Measurements from ENCODE around the gene ABR.

ABR gene

GRCh38 chr17:1029922-1030644, 149.7 kb downstream of the ABR start:
- Mint-ChIP-seq H3K27ac (no peak overlapping the region), H3K4me1 (peaks cover 30% of the 10 kb centered on the region), H3K4me3 (no peak overlapping the region), H3K9me3 (no peaks in the 10 kb centered on the region), H3K27me3 (no peaks in the 10 kb centered on the region), H3K36me3 (peaks cover 11% of the 10 kb centered on the region)
- no peak for ATAC-seq

- H3K27ac Mint-ChIP-seq, result no peak overlapping the region
- H3K9me3 Mint-ChIP-seq, result no peaks in the 10 kb centered on the region
Measured at GRCh38 chr17:1029196-1029921, 150.4 kb downstream of the ABR start.

GRCh38 chr17:1027044-1027443, 152.7 kb downstream of the ABR start:
- no peak overlapping the region for H3K27ac Mint-ChIP-seq
- no peak for ATAC-seq
- H3K36me3 Mint-ChIP-seq, result peaks cover 11% of the 10 kb centered on the region
- H3K4me3 Mint-ChIP-seq, result no peak overlapping the region
- no peaks in the 10 kb centered on the region for H3K9me3 Mint-ChIP-seq
- no peaks in the 10 kb centered on the region for H3K27me3 Mint-ChIP-seq
- H3K4me1 Mint-ChIP-seq, result peaks cover under 1% of the 10 kb centered on the region

More at GRCh38 chr17:1029196-1029921, 150.4 kb downstream of the ABR start:
- no peak for ATAC-seq
- H3K4me1 Mint-ChIP-seq, result peaks cover 24% of the 10 kb centered on the region
- no peak overlapping the region for H3K4me3 Mint-ChIP-seq
- no peaks in the 10 kb centered on the region for H3K27me3 Mint-ChIP-seq
- H3K36me3 Mint-ChIP-seq, result peaks cover 11% of the 10 kb centered on the region

GRCh38 chr17:1026599-1026975, 153.2 kb downstream of the ABR start:
- no peak for ATAC-seq
- Mint-ChIP-seq H3K27ac (no peak overlapping the region), H3K9me3 (no peaks in the 10 kb centered on the region), H3K4me3 (no peak overlapping the region), H3K36me3 (peaks cover 11% of the 10 kb centered on the region), H3K4me1 (no peaks in the 10 kb centered on the region), H3K27me3 (no peaks in the 10 kb centered on the region)

- Mint-ChIP-seq H3K4me1 (no peaks in the 10 kb centered on the region), H3K27ac (no peak overlapping the region), H3K27me3 (no peaks in the 10 kb centered on the region), H3K36me3 (peaks cover 11% of the 10 kb centered on the region), H3K4me3 (no peak overlapping the region), H3K9me3 (no peaks in the 10 kb centered on the region)
- no peak for ATAC-seq
Measured at GRCh38 chr17:1025733-1026598, 153.8 kb downstream of the ABR start.

- peaks cover 17% of the 10 kb centered on the region for H3K36me3 Mint-ChIP-seq
- ATAC-seq, result no peak
- no peaks in the 10 kb centered on the region for H3K4me1 Mint-ChIP-seq
Measured at GRCh38 chr17:1024076-1024475, 155.7 kb downstream of the ABR start.

GRCh38 chr17:1022278-1023024, 157.3 kb downstream of the ABR start:
- ATAC-seq, result no peak
- H3K27me3 Mint-ChIP-seq, result no peaks in the 10 kb centered on the region
- peaks cover 17% of the 10 kb centered on the region for H3K36me3 Mint-ChIP-seq
- no peaks in the 10 kb centered on the region for H3K4me1 Mint-ChIP-seq
- no peaks in the 10 kb centered on the region for H3K9me3 Mint-ChIP-seq
- no peak overlapping the region for H3K27ac Mint-ChIP-seq
- no peak overlapping the region for H3K4me3 Mint-ChIP-seq

More at GRCh38 chr17:1024076-1024475, 155.7 kb downstream of the ABR start:
- Mint-ChIP-seq H3K27ac (no peak overlapping the region), H3K27me3 (no peaks in the 10 kb centered on the region), H3K9me3 (no peaks in the 10 kb centered on the region), H3K4me3 (no peak overlapping the region)

GRCh38 chr17:1021147-1021546, 158.6 kb downstream of the ABR start:
- no peak for ATAC-seq

GRCh38 chr17:1019451-1019850, 160.3 kb downstream of the ABR start:
- Mint-ChIP-seq H3K4me3 (no peak overlapping the region), H3K36me3 (peaks cover 6% of the 10 kb centered on the region), H3K27me3 (no peaks in the 10 kb centered on the region), H3K9me3 (no peaks in the 10 kb centered on the region), H3K4me1 (no peaks in the 10 kb centered on the region), H3K27ac (no peak overlapping the region)
- ATAC-seq, result no peak

More at GRCh38 chr17:1021147-1021546, 158.6 kb downstream of the ABR start:
- peaks cover 15% of the 10 kb centered on the region for H3K36me3 Mint-ChIP-seq
- no peak overlapping the region for H3K4me3 Mint-ChIP-seq
- no peaks in the 10 kb centered on the region for H3K9me3 Mint-ChIP-seq
- no peaks in the 10 kb centered on the region for H3K4me1 Mint-ChIP-seq
- H3K27me3 Mint-ChIP-seq, result no peaks in the 10 kb centered on the region
- H3K27ac Mint-ChIP-seq, result no peak overlapping the region

GRCh38 chr17:1018547-1018946, 161.2 kb downstream of the ABR start:
- Mint-ChIP-seq H3K9me3 (no peaks in the 10 kb centered on the region), H3K4me3 (no peak overlapping the region), H3K27ac (no peak overlapping the region), H3K27me3 (no peaks in the 10 kb centered on the region), H3K4me1 (no peaks in the 10 kb centered on the region), H3K36me3 (peaks cover 6% of the 10 kb centered on the region)
- ATAC-seq, result no peak

GRCh38 chr17:1013729-1014090, 166.1 kb downstream of the ABR start:
- ATAC-seq, result no peak
- no peak overlapping the region for H3K4me3 Mint-ChIP-seq
- H3K27ac Mint-ChIP-seq, result no peak overlapping the region
- H3K36me3 Mint-ChIP-seq, result no peaks in the 10 kb centered on the region
- H3K4me1 Mint-ChIP-seq, result no peaks in the 10 kb centered on the region
- H3K27me3 Mint-ChIP-seq, result no peaks in the 10 kb centered on the region
- H3K9me3 Mint-ChIP-seq, result no peaks in the 10 kb centered on the region

GRCh38 chr17:1012823-1013728, 166.7 kb downstream of the ABR start:
- ATAC-seq, result peak; percentile 38
- H3K27ac Mint-ChIP-seq, result no peak overlapping the region
- H3K36me3 Mint-ChIP-seq, result no peaks in the 10 kb centered on the region
- H3K4me3 Mint-ChIP-seq, result no peak overlapping the region
- H3K27me3 Mint-ChIP-seq, result no peaks in the 10 kb centered on the region
- no peaks in the 10 kb centered on the region for H3K4me1 Mint-ChIP-seq
- H3K9me3 Mint-ChIP-seq, result no peaks in the 10 kb centered on the region

GRCh38 chr17:1011760-1012735, 167.7 kb downstream of the ABR start:
- H3K9me3 Mint-ChIP-seq, result no peaks in the 10 kb centered on the region
- H3K27me3 Mint-ChIP-seq, result no peaks in the 10 kb centered on the region
- no peak overlapping the region for H3K4me3 Mint-ChIP-seq
- no peaks in the 10 kb centered on the region for H3K36me3 Mint-ChIP-seq
- no peak for ATAC-seq
- no peak overlapping the region for H3K27ac Mint-ChIP-seq
- H3K4me1 Mint-ChIP-seq, result no peaks in the 10 kb centered on the region

All from stimulated activated memory B cell treated with anti-CD40 and anti-IgM and Interleukin-4, amounts not matched to agents 10 μg/mL and 1 μg/mL and 100 μg/mL, for 72 hours (primary cell).